Urinary bladder (tissue), 4 donors: Measurements from ENCODE around the gene UBL4B. TPM values are rescaled to one million over a fixed set of nuclear protein-coding genes. Genes with fewer than 3 reads are reported as not detected.

Experiments
- DNase-seq: peaks from one replicate; pipeline ENCODE4 v3.0.0-alpha.2; 2015; ENCODE audit errors: extremely low spot score
- H3K27ac ChIP-seq: one replicate; pipeline ENCODE4 v1.5.1; 2013; ENCODE audit warnings: low read depth, mild to moderate bottlenecking, moderate library complexity
- H3K36me3 ChIP-seq: one replicate; pipeline ENCODE4 v1.6.1; 2013; ENCODE audit warnings: mild to moderate bottlenecking, moderate library complexity; ENCODE audit not compliant: insufficient read depth
- H3K4me1 ChIP-seq: one replicate; pipeline ENCODE4 v1.6.1; 2013; ENCODE audit warnings: mild to moderate bottlenecking, moderate library complexity; ENCODE audit not compliant: insufficient read depth
- H3K4me3 ChIP-seq: one replicate; pipeline ENCODE4 v1.5.1; 2013; ENCODE audit warnings: low read depth, low read length
- whole genome bisulfite sequencing: extraction: QIAGEN DNeasy Blood & Tissue Kit; methylation state at CpG from one replicate; pipeline ENCODE4 v1.1.7; 2013; 5-methylcytosine and 5-hydroxymethylcytosine counted together
- polyA plus RNA-seq: library from polyadenylated mRNA; stranded (reverse); fragments of 200-250 nt; gene quantifications from one replicate; pipeline ENCODE4 v1.2.3, GENCODE V29; 2013
- total RNA-seq: library from RNA; depleted of rRNA; stranded (reverse); fragments of >200 nt; gene quantifications from one replicate; pipeline ENCODE4 v1.2.3, GENCODE V29; 2014
- donor health status: healthy with polysubstance abuse.
- donor health status: healthy.

The UBL4B gene
- total and polyA plus RNA-seq, 2 donors = not detected

- H3K4me1 ChIP-seq = no peaks in the 10 kb centered on the region
Measured at GRCh38 chr1:110136911-110137310, 24.7 kb downstream of the UBL4B start.

GRCh38 chr1:110138956-110139355 lies 26.7 kb downstream of the UBL4B start:
- no peak for DNase-seq
- Histone ChIP-seq H3K27ac (no peak overlapping the region), H3K4me3 (no peak overlapping the region), H3K36me3 (no peaks in the 10 kb centered on the region), H3K4me1 (no peaks in the 10 kb centered on the region)
- 47% methylated on average over 3 of the region's 3 CpGs for WGBS

More at GRCh38 chr1:110136911-110137310, 24.7 kb downstream of the UBL4B start:
- H3K27ac ChIP-seq = no peak overlapping the region
- under 1% methylated on average over 7 of the region's 7 CpGs for WGBS
- H3K36me3 ChIP-seq = no peaks in the 10 kb centered on the region
- DNase-seq = no peak
- H3K4me3 ChIP-seq = no peak overlapping the region

DNA sequence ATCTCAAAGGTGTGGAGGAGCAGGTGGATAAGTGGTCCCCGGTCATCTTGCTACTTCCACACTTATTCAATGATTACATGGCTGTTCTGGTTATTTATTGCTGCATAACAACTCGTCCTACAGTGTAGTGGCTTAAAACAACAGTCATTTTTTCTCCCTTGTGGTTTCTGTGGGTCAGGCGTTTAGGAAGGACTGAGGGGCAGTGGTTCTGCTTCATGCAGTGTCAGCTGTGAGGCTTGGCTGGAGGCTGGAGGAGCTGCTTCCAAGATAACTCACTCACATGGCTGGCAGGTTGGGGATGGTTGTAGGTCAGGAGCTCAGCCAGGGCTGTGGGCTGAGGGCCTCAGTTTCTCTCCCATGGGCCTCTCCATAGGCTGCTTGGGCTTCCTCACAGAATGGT lies 32.1 kb downstream of the UBL4B start:
- no peak overlapping the region for H3K27ac ChIP-seq
- H3K4me1 ChIP-seq = no peaks in the 10 kb centered on the region
- 56% methylated on average over 3 of the region's 3 CpGs for WGBS
- H3K4me3 ChIP-seq = no peak overlapping the region
- H3K36me3 ChIP-seq = no peaks in the 10 kb centered on the region
- no peak for DNase-seq

DNA sequence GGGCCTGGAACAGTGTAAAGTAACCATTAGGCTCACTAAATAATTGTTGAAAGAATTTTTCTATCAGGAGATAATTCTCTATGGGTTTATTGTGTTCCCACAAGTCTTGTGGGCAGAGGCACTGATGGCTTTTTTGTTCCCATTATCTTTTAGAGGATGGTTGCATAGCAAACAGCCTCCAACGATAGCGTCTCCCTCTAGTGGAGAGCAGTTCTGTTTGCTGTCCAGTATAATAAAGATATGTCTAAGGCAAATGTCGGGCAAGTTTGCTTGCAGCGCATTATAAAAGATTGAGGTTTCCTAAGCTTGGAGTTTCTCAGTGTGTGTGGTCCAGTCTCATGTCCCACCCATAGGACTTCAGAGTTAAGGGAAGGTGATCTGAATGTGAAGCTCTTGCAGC lies 36.7 kb downstream of the UBL4B start:
- no peaks in the 10 kb centered on the region for H3K4me1 ChIP-seq
- no peak overlapping the region for H3K4me3 ChIP-seq
- no peak overlapping the region for H3K27ac ChIP-seq
- 50% methylated on average over 4 of the region's 4 CpGs for WGBS
- no peaks in the 10 kb centered on the region for H3K36me3 ChIP-seq
- DNase-seq = no peak

- no peaks in the 10 kb centered on the region for H3K36me3 ChIP-seq
- no peaks in the 10 kb centered on the region for H3K4me1 ChIP-seq
- under 1% methylated on average over 104 of the region's 104 CpGs for WGBS
- DNase-seq = no peak
- no peak within 1 kb of the TSS for H3K4me3 ChIP-seq
- no peak within 1 kb of the TSS for H3K27ac ChIP-seq
Measured at GRCh38 chr1:110150330-110151174, 38.3 kb downstream of the UBL4B start, which contains the start of gene SLC6A17. TSS of gene SLC6A17 (plus strand) at chr1:110150494. CDS start at chr1:110166930, 16,436 bp downstream.

GRCh38 chr1:110151175-110151669 lies 39.0 kb downstream of the UBL4B start:
- 6% methylated on average over 37 of the region's 37 CpGs for WGBS
- Histone ChIP-seq H3K36me3 (no peaks in the 10 kb centered on the region), H3K27ac (no peak overlapping the region), H3K4me1 (no peaks in the 10 kb centered on the region), H3K4me3 (no peak overlapping the region)
- no peak for DNase-seq

GRCh38 chr1:110152133-110152785 lies 40.0 kb downstream of the UBL4B start:
- 62% methylated on average over 8 of the region's 8 CpGs for WGBS
- no peaks in the 10 kb centered on the region for H3K4me1 ChIP-seq
- no peak overlapping the region for H3K27ac ChIP-seq
- no peak for DNase-seq
- H3K36me3 ChIP-seq = no peaks in the 10 kb centered on the region
- no peak overlapping the region for H3K4me3 ChIP-seq

DNA sequence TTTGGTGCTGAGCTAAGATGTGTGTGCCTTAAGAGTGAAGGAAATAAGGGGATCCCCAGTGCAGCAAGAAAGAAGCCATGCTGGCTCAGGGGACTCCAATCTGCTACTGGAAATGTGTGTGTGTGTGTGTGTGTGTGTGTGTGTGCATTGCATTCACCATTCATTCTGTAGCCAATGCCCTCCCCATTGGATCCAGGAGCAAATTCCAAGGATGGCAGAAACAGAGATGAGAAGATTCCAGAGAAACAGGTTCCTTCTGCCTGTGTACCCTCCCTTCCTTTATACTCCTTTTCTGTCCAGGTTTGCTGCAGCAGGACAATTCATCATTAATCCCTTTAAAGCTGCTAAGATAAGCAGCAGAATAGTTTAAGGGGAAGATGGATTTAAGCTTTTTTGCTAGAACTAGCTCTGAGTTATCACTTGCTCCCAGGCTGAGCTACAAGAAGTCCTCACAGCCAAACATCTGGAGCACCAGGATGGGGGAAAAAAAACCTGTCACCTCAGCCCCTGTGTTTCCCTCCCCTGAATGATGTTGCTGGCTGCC lies 41.2 kb downstream of the UBL4B start:
- Histone ChIP-seq H3K36me3 (no peaks in the 10 kb centered on the region), H3K27ac (no peak overlapping the region), H3K4me3 (no peak overlapping the region), H3K4me1 (no peaks in the 10 kb centered on the region)
- DNase-seq = no peak

- WGBS = 12% methylated on average over 7 of the region's 7 CpGs
- no peaks in the 10 kb centered on the region for H3K36me3 ChIP-seq
- no peaks in the 10 kb centered on the region for H3K4me1 ChIP-seq
- H3K4me3 ChIP-seq = no peak overlapping the region
- no peak for DNase-seq
- no peak overlapping the region for H3K27ac ChIP-seq
Measured at GRCh38 chr1:110155878-110156522, 43.8 kb downstream of the UBL4B start.

DNA sequence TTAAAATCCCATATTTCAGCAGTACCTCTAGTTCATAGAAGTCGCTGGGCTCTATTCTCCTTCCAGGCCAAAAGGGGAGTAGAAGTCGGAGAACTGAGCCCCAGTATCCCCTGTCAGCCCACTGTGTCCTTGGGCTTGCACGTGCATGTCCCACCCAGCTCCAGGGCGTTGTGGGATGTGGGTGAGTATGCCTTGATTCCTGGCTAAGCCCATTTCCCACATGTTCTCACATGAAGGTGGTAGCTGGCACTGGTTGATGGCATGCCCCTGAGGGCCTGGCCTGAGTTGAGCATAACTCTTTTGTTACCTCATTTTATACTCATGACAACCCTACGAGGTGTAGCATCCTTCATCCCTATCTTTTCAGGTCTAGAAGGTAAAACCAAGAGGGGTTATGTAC lies 46.0 kb downstream of the UBL4B start:
- no peak overlapping the region for H3K4me3 ChIP-seq
- 74% methylated on average over 5 of the region's 5 CpGs for WGBS
- no peak overlapping the region for H3K27ac ChIP-seq
- no peaks in the 10 kb centered on the region for H3K36me3 ChIP-seq
- no peaks in the 10 kb centered on the region for H3K4me1 ChIP-seq
- no peak for DNase-seq

GRCh38 chr1:110159168-110159567 lies 46.9 kb downstream of the UBL4B start:
- Histone ChIP-seq H3K36me3 (no peaks in the 10 kb centered on the region), H3K27ac (no peak overlapping the region), H3K4me1 (no peaks in the 10 kb centered on the region), H3K4me3 (no peak overlapping the region)
- 47% methylated on average over 2 of the region's 2 CpGs for WGBS
- no peak for DNase-seq

GRCh38 chr1:110160538-110161100 lies 48.4 kb downstream of the UBL4B start:
- Histone ChIP-seq H3K36me3 (no peaks in the 10 kb centered on the region), H3K4me1 (no peaks in the 10 kb centered on the region), H3K27ac (no peak overlapping the region), H3K4me3 (no peak overlapping the region)
- WGBS = 58% methylated on average over 10 of the region's 10 CpGs
- no peak for DNase-seq

DNA sequence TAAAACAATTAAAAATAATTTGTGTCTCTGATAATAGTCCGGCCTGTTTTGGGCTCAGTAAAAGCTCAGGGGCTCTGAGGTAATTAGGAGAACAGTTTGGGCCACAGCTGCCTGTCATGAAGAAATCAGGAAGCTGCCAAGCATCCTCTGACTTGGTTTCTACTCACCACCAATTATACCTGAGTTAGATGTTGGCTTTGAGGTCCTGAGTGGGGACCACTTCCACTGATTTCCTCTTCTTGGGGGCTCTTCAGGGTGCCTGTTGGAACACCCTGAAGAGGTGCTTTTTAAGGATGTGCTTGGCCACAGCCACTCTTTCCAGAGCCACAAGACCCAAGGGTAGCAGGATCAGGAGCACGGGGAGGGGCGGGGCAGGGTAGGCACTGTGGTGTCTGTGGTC lies 48.9 kb downstream of the UBL4B start:
- Histone ChIP-seq H3K4me3 (no peak overlapping the region), H3K36me3 (no peaks in the 10 kb centered on the region), H3K4me1 (no peaks in the 10 kb centered on the region), H3K27ac (no peak overlapping the region)
- WGBS = 85% methylated on average over 3 of the region's 3 CpGs
- no peak for DNase-seq
